Raji (cell line): Measurements from ENCODE around the gene TNNC2.

ENCODE experiments used
- POLR2A ChIP-seq: IDR thresholded peaks from 2 replicates; pipeline ENCODE4 v1.6.1; 2011; ENCODE audit warnings: low read depth, low read length, control low read depth; ENCODE audit not compliant: insufficient read depth

The TNNC2 gene

DNA sequence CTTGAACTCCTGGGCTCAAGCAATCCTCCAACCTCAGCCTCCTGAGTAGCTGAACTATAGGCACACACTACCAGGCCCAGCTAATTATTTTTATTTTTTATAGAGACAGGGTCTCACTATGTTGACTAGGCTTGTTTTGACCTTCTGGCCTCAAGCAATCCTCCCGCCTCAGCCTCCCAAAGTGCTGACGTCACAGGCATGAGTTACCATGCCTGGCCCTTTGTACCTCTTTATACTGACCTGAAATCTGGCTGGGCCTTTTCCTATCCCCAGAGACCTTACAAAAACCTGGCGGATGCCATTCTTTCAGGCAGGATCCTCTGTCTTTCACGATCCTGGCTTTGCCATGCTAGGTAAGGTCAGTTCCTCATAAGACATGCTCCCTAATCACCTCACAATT lies 47.0 kb downstream of the TNNC2 start:
- no peak for TF ChIP-seq POLR2A

GRCh38 chr20:45779011-45779915 lies 47.8 kb downstream of the TNNC2 start:
- TF ChIP-seq POLR2A: no peak

DNA sequence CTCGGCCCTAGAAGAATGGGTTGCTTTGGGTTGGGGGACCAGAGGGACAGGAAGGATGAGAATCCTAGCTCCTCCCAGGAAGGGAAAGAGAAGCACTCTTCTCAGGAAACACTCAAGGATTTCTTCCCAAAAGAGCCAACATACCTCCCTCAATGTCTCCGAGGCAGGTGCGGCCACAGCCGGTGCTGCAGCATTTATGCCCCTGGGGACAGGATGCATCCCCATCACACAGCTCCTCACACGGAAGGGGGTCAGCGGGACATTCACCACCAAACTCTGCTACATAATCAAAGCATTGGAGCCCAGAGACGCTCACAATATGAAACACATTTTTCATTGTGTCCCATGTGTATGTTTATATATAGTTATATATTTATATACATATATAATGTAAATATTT lies 50.2 kb downstream of the TNNC2 start:
- no peak for TF ChIP-seq POLR2A

- no peak for TF ChIP-seq POLR2A
These were observed 51.7 kb downstream of the TNNC2 start for GRCh38 chr20:45775411-45775810.

- TF ChIP-seq POLR2A: no peak
These were observed 52.2 kb downstream of the TNNC2 start for GRCh38 chr20:45774945-45775344.
